ENCODE results near the gene TRAF3IP3.

GRCh38 chr1:209767706-209768105 is 11.9 kb downstream of the TRAF3IP3 start:
- TF ChIP-seq EP300 (IDR thresholded peaks at IDR 0.05) (no peak), CTCF (IDR thresholded peaks at IDR 0.05) (no peak)

Measured in upper lobe of left lung (tissue), 4 donors.